HS-27A (cell line): ENCODE results near the gene UBE3A.
A peak's percentile ranks its signal among the peaks of the same experiment; 100 is the strongest.
"Not testable (repeated sequence)": the region's sequence is repeated elsewhere in the genome, so short reads cannot be mapped to it uniquely, and the experiment has no call there.

Experiments used
- DNase-seq: peaks from one replicate; pipeline ENCODE4 v3.0.0-alpha.2; 2012; ENCODE audit warnings: low read depth, missing footprints

UBE3A gene

DNA sequence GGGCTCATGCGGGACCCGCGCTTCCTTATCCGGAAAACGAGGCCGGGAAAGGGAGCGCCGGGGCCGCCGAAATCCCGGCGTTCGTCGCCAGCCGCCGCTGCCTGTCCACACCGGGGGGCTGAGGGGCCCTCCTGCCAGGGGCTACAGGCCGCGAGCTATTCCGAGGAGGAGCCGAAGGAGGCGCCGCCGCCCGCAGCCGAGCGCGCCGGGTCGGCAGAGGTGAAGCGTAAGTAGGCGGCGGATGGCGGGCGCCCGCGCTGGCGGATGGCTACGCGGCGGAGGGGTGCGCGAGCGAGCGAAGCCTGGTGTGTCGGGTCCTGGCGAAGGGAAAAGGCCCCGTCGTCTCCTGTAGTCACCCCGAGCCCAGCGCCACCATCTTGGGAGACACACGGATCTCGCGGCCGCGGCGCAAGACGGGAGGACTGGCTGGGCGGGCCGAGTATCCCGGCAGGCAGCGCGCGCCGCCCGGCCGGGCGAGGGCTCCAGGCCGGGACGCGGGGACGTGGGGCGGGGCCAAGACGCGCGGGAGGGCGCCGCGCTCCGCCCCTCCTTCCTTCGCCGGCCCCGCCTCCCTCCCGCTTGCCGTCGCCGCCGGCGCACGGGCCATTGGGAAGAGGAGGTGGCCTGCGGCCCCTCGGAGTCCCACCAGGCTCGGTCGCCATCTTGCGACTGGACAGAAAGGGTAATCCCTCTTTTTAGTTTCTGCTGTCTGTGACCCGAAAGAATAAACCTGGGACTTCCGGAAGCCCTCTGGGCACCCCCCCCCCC, at the start of gene UBE3A:
Gene UBE3A, minus strand, starts transcription at position 424 of the 768 bp plus-strand sequence. CDS start 29,917 bp downstream, outside the sequence.
- peak; percentile 62 for DNase-seq

GRCh38 chr15:25487226-25487884, 48.5 kb upstream of the UBE3A start:
- DNase-seq: no peak

DNA sequence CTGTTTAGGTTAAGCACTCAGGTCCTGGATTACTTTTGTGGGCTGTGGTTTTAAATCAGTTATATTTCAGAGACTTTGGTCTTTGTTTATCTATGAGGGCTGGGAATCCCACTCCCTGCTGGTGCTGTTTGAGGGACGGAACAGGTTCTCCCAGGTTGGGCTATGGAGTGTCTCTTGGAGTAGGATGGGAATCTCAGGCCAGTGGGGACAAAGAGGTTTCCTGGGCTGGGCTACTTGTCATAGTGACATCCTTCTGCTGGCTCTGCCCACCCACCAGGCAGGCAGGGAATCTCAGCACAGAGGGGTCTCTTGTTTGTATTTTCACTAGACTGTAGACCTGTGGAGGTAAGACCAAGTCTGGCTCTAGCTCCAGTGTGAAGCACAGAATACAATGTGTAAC, 47.2 kb upstream of the UBE3A start:
- no peak for DNase-seq

- no peak for DNase-seq
These were observed 42.5 kb upstream of the UBE3A start for GRCh38 chr15:25481208-25481859.

DNA sequence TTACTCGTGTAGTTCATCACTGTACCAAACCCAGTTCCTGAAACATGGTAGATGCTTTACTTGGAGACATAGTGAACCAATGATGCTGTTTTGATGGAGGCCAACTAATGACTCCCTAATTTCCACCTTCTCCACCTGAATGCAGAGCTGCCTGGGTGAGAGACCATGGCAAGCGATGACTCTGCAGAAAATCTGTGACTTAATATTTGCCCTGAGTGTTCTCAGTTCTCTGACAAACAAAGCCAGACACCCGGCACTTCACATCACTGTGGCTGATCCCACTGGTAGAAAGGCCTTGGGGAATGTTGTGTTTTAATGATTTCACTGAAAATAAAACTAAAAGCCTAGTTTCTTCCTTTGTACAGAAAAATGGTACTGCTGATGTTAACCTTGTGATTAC, 39.5 kb upstream of the UBE3A start:
- no peak for DNase-seq

- no peak for DNase-seq
These were observed 39.0 kb upstream of the UBE3A start for GRCh38 chr15:25477816-25478215.

DNA sequence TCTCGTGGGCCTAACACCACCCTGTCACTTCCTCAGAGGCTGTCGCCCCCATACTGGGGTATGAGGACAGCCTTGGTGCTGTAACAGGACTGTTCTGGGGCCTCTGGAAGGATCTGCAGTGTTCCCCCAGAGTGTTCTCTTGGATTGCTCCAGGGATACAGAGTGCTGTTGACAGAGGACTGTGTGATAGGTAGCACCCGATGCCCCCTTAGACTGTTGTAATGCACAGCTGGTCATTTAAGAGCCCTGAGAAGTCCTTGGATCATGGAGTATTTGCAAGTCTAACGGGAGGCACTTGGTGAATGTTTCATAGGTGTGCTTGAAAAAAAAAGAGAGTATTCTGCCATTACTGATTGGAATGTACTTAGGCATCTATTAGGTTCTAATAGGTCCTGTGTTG, 35.4 kb upstream of the UBE3A start:
- DNase-seq: no peak

DNA sequence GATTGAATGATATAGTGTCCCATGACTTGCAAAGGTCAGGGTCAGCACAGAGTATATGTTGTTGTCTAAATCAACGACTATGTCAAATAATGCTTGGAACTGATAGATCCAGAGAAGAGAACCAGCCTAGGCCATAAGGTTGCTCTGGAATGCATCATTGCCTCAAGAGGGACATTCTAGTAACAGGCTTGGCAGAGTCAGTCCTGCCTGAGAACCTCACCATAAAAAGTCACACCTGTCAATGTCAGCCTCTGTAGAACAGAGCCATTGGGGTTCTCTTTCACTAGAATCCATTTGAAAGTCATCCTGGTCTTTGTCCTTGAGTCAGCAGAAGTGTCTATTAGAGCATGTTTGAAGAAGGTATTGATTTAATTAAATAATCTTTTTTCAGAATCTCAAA, 31.4 kb upstream of the UBE3A start:
- no peak for DNase-seq

- DNase-seq: peak; percentile 2
These were observed 30.6 kb upstream of the UBE3A start for GRCh38 chr15:25469377-25469776.

DNA sequence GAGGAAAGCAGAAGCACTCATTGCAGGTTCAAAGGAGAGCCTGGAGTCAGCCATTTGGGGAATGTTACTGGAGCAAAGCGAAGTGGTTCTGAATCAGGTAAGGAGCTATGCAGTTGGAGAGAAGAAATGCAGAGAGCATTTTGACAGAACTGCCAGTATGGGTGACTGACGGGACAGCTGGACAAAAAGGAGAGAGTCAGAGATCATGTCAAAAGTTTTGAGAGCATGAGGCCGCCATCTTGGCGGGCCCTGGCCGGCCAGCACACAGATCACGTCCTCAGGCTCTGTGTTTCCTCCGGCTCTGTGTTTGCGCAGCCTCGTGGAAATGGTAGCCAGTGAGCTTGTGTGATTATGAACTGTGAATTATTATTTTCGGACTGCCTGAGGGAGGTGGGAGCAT, 29.8 kb upstream of the UBE3A start:
- no peak for DNase-seq

- DNase-seq: no peak
These were observed 27.0 kb upstream of the UBE3A start for GRCh38 chr15:25465835-25466234.

DNA sequence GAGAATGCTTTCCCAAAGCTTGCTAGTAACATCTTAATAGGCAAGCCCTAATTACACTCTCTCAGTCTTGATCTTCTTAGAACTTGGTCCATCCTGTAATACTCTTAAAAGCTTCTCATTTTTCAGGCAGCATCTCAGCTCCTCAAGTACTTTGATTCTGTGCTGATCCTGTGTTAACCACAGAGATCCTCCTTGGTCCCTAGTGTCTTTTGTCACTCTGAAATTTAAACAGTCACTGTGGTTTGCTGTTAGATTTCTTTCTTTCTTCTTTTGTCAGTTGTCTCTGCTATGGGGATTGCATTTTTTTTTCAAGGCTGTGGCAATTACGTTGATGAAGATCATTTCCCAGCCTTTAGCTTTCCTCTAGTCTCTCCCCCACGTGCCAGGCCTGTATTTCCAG, 26.0 kb upstream of the UBE3A start:
- DNase-seq: no peak

- no peak for DNase-seq
These were observed 25.6 kb upstream of the UBE3A start for GRCh38 chr15:25464383-25464782.

DNA sequence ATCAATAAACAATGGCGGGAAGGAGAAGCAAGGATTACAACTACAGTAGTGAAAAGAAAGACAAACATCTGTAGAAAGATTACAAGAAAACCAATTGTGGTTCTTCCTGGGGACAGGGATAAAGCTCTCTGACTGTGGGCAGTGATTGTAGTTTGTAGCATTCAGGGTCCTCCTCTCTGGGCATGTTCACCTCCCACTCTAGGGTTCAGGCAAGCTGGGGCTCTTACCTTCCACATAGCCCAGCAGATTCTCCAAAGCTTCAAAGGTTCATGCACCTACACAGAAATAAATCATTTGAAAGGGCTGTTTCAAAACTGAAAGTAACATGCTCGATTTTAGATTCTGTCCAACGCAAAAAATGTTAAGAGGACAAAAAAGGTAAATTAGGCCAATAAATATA, 17.4 kb upstream of the UBE3A start:
- DNase-seq: no peak

GRCh38 chr15:25455226-25455625, 16.4 kb upstream of the UBE3A start:
- no peak for DNase-seq

DNA sequence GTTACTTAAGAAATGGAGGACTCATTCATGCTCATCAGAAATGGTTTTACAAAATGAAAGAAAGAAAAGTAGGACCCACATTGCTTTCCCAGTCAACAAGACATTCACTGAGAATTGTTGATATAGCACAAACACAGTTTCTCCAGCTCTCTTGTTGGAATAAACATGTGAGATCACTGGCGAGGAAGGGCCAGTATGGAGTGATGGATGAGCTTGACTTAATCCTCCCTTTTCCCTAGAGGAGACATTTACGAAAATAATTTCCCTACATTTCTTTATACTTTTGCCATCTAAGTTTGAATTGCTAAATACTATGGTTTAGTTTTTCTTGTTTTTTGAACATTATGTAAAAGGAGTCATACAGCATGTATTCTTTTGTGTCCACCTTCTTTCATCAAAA, 15.9 kb upstream of the UBE3A start:
- no peak for DNase-seq

GRCh38 chr15:25453246-25453645, 14.4 kb upstream of the UBE3A start:
- not testable (repeated sequence) for DNase-seq

- no peak for DNase-seq
These were observed 12.7 kb upstream of the UBE3A start for GRCh38 chr15:25451501-25451900.

DNA sequence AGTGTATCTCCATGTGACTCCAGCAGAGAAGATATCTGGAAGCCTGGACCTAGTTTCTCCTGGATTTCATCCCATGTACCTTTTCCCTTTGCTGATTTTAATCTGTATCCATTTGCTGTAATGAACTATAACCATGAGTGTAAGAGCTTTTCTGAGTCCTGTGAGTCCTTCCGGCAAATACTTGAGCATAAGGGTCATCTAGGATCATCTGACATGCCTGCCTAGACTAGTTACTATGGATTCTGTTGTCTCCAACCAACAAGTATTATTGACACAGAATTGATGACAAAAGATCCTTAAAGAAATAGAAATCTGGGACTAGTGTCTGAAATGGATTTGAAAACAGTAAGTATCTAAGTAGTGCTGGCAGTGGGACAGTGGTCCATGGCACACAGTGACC, 11.3 kb upstream of the UBE3A start:
- DNase-seq: no peak

DNA sequence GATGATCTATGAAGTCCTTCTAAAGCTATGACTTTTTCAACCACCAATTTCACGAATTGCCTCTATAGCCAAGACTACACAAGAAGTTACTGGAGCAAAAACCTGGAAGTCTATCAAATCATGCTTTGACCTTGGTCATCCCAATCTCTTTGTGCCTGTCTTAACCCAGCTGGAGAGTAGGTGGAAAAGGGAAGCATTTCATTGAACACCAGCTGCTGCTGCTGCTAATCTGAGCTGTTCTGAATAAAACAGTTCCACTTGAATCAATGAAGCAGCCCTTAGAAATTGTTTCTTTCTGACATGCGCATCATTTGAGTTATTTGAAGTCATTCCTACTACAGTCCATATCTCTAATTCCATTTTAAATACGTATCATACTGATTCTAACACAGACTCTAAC, 7.3 kb upstream of the UBE3A start:
- DNase-seq: no peak

GRCh38 chr15:25445412-25445811, 6.6 kb upstream of the UBE3A start:
- DNase-seq: no peak

DNA sequence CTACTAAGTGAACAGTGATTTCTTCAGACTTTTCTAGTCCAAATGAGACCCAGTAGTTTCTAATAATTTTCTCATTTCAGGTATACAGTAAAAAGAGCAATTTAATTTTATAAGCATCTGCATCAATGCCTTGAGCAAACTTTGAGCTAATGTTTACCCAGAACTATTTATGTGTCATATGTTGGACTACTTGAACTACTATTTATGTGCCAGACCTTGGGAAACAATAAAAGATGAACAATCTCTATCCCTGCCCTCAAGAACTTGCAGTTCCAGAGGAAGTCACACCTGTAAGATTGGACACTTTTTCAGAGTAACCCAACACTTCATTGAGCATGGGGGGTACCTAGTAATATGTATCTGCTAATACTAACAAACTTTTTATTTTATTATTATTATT, 2.3 kb upstream of the UBE3A start:
- no peak for DNase-seq

DNA sequence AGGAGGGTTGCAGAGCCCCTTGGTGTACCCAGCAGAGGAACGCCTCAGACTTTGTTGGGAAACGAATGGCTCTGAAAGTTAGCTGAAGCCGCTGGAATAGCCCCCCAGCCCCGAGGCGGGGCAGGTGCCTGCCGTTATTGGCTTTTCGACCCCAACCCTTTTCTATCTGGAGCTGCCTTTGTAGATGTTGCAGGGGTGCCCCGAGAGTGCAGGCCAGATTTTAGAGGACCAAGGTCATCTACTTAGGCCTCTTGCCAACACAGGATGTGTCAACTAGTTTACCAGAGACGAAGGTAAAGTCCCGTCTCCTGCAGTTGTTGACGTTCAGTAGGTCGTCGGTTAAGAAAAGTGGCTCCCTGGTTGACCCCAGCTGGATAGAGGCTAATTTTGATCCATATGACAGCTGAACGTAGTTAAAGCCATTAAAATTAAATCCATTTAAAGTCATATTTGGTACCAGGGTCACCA, 579 bp upstream of the UBE3A start:
- DNase-seq: peak; percentile 19
